Activated naive CD4-positive, alpha-beta T cell treated with Interleukin-2 at 50 U/mL for 16 hours (primary cell): ENCODE measurements around the gene TTLL12.

ENCODE experiments used
- DNase-seq: peaks from one replicate; pipeline ENCODE4 v3.0.0-alpha.2; 2020

Gene TTLL12

DNA sequence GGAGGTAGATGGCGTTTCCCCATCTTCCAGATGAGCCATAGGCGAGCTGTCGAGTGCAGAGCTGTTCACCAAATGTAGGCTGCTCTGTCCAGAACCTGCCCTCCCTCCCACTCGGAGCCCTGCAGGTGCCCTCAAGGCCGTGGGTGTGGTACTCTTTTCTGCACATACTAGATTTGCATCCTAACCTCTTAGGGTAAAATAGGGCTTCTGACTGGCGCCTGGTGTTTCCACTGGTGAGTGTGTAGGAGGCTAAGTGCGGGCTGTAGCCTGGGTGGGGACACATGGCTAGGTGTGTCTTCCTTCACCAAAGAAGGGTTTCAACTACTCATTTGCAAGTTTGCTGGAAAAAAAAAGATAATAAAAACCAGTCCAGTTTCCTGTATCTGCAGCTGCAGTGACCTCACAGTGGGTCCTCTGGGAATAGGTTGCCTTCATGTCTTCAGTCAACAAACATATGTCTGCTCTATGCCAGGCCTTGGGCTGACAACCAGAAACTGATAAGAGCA is 67.9 kb downstream of the TTLL12 start:
- DNase-seq = no peak

DNA sequence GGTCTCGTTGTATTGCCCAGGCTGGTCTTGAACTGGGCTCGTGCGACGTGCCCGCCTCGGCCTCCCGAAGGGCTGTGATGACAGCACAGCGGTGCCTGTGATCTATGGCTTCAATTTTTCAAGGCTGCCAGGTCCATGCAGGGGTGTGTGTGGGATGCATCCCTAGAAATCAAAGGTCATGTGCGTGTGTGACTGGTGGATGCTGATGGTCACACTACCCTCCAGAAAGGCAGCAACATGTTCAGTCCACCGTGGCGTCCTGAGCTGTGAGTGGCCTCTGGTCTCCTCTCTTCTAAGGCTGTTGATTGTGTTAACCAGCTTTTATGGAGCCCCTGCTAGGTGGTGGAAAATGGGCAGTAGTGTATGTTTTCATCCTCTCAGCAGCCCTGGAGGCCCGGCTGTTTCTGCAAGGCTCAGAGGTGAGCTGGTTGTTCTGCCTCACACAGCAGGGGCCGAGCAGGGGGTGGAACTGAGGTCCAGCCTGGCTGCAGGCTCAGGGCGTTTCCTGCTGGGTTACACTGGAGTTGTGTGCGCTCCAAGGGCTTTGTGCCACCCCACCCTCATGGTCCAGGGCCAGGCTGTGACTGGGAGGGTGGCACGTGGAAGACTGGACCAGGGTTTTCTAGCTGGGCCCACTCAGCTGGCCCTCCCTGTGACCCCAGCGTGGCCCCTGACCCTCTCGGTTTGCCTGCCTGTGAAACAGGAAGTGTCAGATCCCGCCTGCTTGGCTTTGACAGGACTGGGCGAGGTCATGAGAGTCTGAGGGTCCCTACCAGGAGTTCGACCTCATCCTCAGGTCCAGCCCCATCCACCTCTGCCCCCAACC is 68.7 kb downstream of the TTLL12 start:
- no peak for DNase-seq

DNA sequence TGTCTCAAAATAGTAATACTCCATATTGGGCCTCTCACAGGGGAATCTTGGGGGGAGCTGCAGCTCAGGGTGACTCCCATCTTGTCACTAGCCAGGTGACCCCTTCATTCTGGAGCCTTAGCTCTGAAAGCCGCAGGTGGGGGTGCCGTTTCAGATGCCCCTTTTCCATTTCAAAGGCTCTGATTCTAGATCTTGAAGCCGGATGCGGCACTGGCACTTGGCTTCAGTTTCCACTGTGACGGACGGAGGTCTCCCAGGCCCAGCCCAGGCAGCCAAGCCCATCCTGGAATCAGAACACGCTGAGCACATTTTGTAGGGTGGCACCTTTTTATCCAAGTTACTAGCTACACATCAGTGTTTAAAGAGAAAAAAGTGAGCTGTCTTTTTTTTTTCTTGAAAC is 70.0 kb downstream of the TTLL12 start:
- no peak for DNase-seq
